NCI-H526 (cell line): Measurements from ENCODE around the gene DLG2.

Experiments
- DNase-seq, 2 experiments: peaks; one replicate each; lab custom pipeline; 2025; lab: John Stamatoyannopoulos, UW

DLG2 gene

DNA sequence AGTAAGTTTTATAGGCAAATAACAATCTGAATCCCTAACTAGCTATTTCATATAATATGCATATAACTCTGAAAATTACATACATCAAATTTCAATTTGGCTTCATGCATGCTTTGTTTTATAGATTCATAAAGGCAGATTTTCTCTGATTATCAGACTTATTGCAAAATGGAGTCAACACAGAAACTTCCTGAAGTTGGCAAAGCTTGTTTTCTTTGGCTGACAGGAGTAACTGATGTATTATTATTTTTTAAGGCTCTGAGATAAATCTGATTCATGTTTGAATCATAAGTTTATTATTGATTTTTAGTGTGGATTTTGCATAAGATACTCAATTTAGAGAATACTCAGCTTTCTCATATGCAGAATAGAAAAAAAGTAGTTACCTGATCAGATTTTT, 1984.6 kb downstream of the DLG2 start:
- DNase-seq = no peak

DNA sequence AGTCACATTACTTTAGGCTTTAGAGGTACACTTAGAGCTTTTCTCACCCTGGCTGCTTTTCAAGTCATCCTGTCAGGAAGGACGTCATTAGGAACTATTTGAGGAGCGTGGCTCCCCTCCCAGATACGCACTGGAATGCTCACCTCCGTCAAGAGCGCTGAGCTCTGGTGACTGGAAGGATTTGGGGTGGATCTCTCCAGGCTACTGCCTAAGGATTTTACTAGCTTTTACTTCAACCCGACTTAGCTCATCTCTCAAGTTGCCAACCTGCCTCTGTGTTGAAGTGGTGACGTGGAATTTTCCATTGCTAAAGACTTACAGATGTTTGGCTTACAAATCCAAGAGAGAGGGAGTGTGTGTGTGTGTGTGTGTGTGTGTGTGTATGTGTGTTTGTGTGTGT, 1985.6 kb downstream of the DLG2 start:
- DNase-seq = no peak

GRCh38 chr11:83639995-83640758, 1987.0 kb downstream of the DLG2 start:
- no peak for DNase-seq

- no peak for DNase-seq
Observed at GRCh38 chr11:83635166-83635565, 1992.0 kb downstream of the DLG2 start.

DNA sequence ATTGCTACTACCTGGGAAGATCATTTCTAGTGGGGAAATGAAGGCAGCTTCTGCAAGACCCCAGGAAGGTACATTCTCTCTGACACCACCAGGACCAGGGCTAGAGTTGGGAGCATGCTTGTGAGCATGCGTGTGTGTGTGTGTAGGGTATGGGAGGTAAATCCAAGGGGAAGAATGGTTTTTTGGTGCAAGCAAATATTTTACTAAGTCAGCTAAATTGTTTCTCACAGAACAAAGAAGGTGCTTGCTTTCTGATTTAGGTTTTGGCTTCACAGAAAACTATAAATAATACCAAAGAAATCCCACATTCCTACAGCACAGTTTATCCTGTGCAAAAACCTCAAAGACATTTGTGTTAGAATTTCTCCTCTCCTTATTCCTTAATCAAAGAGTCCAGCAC, 1996.9 kb downstream of the DLG2 start:
- DNase-seq = no peak

GRCh38 chr11:83629775-83630174, 1997.4 kb downstream of the DLG2 start:
- DNase-seq = no peak

DNA sequence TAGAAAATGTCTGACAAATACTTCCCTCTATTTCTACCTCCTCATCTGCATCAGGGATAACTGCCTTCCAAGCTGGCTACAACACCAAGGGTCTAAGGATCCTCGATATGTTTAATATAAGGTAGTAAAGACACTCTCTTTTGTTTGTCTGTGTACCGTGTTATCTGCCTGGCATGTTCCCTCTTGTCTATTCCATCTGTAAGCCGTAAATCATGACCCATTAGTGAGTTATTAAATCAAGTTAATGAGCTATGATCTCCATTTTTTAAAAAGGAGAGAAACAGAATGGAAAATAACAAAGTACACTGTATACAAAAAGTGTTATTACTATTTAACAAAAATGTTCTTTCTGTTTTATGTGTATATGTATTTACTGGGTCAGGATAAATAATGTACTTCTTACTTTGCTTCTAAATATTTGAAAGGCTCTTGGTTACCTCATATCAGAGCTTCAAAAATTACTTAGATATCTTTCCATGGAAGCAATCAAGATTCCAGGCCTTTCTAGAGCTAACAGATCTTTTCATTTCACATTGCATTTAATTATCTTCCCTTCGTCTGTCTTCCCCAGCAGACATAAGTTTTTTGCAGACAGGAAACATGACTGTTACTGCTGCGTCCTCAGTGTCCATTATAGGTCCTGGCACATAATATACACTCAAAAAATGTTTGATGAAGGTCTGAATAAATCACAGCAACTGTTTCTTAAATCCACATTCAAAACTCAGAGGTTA, 1998.4 kb downstream of the DLG2 start:
- peak; percentile 69 to 71 for DNase-seq

DNA sequence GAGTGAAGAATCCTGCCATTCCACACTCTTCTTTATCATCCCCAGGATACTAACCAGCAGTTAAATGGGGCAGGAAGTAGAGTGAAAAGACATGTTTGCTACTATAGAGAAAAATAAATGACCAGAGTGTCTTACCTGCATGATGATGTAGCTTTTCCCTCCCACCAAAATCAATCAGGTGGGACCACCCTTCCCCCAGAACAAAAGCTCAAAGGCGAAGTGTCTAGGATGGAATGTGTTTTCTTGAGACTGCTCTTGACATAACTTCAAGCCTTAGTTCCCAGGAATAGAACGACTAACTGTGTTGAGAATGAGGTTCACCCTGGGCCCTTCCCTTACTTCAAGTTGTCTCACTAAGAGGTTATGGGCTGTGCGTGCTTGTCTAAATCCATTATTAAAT, 2001.8 kb downstream of the DLG2 start:
- DNase-seq = no peak

DNA sequence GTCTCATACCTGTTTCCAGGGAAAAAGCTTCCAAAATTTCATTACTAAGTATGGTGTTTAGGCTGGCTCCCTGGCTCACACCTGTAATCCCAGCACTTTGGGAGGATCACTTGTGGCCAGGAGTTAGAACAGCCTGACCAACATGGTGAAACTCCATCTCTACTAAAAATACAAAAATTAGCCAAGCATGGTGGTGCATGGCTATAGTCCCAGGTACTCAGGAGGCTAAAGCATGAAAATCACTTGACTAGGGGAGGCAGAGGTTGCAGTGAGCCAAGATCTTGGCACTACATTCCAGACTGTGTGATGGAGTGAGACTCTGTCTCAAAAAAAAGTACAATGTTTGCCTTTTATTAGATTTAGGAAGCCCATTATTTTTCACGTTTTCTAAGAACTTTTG, 2009.5 kb downstream of the DLG2 start:
- DNase-seq = no peak

- no peak for DNase-seq
Observed at GRCh38 chr11:83613767-83614121, 2013.4 kb downstream of the DLG2 start.

DNA sequence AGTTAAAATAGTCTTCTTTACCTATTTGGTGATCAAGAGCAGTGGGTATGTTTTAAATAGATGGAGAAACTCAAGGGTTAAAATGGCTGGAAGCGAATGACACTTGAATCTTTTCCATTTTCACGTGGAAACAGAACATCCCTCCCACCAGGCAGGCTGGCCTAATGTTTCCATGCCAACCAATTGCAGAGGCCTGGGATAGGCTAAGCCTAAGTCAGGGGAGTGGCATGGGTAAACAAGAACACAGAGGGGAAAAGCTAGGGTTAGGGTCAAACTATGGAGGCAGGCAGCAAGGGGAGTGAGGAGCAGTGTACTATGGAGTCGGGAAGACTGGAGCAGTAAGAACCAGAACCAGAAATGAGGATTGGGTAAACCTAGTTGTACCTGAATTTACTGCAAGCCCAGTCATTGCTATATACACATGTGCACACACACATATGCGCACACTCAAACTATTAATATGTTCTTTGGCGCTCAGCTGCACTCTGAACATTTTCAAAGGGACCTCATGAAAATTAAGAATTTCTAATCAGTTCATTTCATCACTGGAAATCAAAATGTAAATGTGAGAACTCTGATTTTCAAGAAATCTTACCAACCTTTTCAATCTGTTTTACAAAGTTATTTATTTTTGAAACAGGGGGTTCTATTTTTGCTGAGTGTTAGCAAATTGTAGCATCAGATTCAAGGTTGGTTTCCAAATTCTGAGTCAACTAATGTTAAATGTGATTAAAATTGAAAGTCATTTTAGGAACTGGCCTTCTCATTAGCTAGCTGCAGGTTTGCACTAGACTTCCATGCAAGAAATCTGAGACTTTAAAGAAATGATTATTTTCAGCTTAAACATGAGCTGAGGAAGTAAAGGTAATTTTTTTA, 2014.0 kb downstream of the DLG2 start:
- DNase-seq = peak; percentile 54 to 66

- DNase-seq = peak; percentile 66 to 81
Observed at GRCh38 chr11:83611600-83611999, 2015.5 kb downstream of the DLG2 start.

DNA sequence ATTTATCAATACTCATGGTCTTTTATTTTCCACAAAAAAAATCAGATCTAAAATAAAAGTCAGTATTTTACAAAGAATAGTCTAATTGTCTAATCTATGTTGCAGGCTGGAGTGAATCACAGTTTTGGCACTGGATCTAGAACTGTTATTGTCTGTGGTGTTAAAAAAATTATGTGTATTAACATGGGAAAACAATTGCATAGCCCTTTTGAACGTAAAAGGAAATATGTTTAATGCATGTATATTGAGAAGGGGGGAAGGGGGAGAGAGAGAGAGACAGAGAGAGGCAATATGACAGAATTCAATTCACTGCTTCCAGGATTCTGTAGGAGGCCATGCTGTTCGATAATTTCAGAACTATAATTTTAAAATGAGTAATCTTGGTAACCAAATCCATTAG, 2016.1 kb downstream of the DLG2 start:
- no peak for DNase-seq

DNA sequence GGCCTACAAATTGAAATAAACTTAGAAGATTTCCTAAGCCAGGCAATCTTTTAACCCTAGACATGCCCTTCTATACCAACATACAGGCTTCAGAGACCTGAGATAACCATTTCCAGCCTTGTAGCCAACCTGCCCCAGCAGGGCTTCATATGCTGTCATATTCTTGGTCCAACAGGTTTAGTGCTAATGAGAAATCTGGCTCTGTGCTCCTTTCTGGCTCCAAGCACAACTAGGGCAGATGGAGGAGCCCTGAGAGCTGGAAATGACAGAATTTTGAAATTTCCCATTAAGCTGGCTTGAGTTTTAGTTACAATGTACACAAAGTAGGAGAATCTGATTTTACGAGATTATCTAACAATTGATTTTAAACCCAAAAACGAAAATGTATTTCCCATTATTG, 2018.0 kb downstream of the DLG2 start:
- DNase-seq = no peak

DNA sequence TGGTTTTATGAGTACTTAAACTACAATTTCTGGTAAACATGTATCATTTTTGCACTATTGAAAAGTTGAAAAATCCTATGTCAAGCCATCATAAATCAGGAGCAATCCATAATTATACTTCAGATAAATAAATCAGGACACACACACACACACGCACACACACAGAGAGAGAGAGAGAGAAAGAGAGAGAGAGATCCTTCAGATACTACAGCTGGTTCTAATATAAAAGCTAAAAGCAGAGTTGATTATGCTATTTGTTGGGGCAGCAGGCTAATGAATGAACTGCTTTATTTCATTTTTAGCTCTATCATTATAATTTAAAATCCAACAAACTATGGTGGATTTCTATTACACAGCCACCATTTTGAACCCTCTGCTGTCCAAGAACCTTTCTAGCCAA, 2018.6 kb downstream of the DLG2 start:
- no peak for DNase-seq

- no peak for DNase-seq
Observed at GRCh38 chr11:83601914-83602527, 2025.1 kb downstream of the DLG2 start.

- no peak for DNase-seq
Observed at GRCh38 chr11:83601201-83601913, 2025.8 kb downstream of the DLG2 start.

GRCh38 chr11:83600661-83601060, 2026.5 kb downstream of the DLG2 start:
- no peak for DNase-seq

DNA sequence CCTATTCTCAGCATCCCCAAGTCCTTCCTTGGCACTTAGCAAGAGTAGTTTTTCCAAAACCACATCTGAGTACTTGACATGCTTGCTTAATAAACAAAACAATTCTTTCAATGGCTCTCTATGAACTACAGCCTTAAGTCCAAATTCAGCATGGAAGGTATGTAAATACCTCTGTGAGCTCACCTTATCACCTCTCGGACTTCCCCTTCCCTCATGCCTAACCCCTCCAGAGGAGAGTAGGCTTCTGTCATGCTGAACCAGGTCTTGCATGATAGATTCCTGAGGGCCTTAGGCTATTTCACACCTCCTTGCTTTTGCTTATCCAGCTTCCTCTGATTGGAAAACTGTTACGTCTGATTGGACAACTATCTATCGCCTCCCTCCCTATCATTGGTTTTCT, 2028.1 kb downstream of the DLG2 start:
- peak; percentile 68 to 82 for DNase-seq

DNA sequence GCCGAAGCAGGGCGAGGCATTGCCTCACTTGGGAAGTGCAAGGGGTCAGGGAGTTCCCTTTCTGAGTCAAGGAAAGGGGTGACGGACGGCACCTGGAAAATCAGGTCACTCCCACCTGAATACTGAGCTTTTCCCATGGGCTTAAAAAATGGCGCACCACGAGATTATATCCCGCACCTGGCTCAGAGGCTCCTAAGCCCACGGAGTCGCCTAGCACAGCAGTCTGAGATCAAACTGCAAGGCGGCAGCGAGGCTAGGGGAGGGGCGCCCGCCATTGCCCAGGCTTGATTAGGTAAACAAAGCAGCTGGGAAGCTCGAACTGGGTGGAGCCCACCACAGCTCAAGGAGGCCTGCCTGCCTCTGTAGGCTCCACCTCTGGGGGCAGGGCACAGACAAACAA, 2039.3 kb downstream of the DLG2 start:
- peak in 1 of 2 experiments; percentile 6 for DNase-seq

- no peak for DNase-seq
Observed at GRCh38 chr11:83583757-83584366, 2043.3 kb downstream of the DLG2 start.
